K562 (cell line): ENCODE data around the gene HRC. TPM values are rescaled to one million over a fixed set of nuclear protein-coding genes. Genes with fewer than 3 reads are reported as not detected.

Experiments used
- ATF7 ChIP-seq: fragments of 450-650 bp; IDR thresholded peaks from 2 replicates; pipeline ENCODE4 v1.7.1; 2014; ENCODE audit warnings: mild to moderate bottlenecking, moderate library complexity
- BRD4 ChIP-seq: fragments of 200-600 bp; sonication (generic); IDR thresholded peaks from 2 replicates; pipeline ENCODE4 v1.6.1; 2017; ENCODE audit warnings: inconsistent platforms
- CEBPG ChIP-seq, 3 experiments: fragments of 200-800 bp in 1 of 3; sonication (Bioruptor generic) in 1 of 3; sonication (generic) in 1 of 3; formaldehyde crosslinking in 1 of 3; IDR thresholded peaks in 2 of 3; conservative IDR thresholded peaks in 1 of 3; 2 replicates each; pipeline versions ENCODE4 v1.6.1 to v1.8.0; 2016 to 2022; ENCODE audit warnings: missing compliant biosample characterization in 2 of 3, missing genetic modification characterization in 2 of 3, mild to moderate bottlenecking in 1 of 3, missing genetic modification reagents in 1 of 3
- CHCHD3 ChIP-seq: fragments of 250-450 bp; sonication (Bioruptor Pico); IDR thresholded peaks from 2 replicates; pipeline ENCODE4 v2.1.2; 2022; ENCODE audit warnings: mild to moderate bottlenecking
- CREM ChIP-seq: IDR thresholded peaks from 2 replicates; pipeline ENCODE4 v1.6.1; 2014; ENCODE audit warnings: antibody characterized with exemption, low read depth
- ETV6 ChIP-seq, 3 experiments: fragments of 150-350 bp in 1 of 3; sonication (generic) in 1 of 3; formaldehyde crosslinking in 1 of 3; IDR thresholded peaks; 2 replicates each; pipeline versions ENCODE4 v1.6.1 to v1.8.0; 2014 to 2022; ENCODE audit warnings: borderline replicate concordance in 2 of 3, low read depth in 2 of 3, antibody characterized with exemption in 1 of 3, low read length in 1 of 3, mild to moderate bottlenecking in 1 of 3, missing genetic modification reagents in 1 of 3
- HMG20B ChIP-seq: fragments of 250-450 bp; sonication (Bioruptor Pico); IDR thresholded peaks from 2 replicates; pipeline ENCODE4 v1.5.0; 2021; ENCODE audit warnings: mild to moderate bottlenecking
- ILK ChIP-seq: fragments of 450-650 bp; IDR thresholded peaks from 2 replicates; pipeline ENCODE4 v1.6.1; 2016; ENCODE audit warnings: missing genetic modification characterization, low read depth, mild to moderate bottlenecking, missing compliant biosample characterization, moderate library complexity, borderline replicate concordance
- MEF2D ChIP-seq: conservative IDR thresholded peaks from 2 replicates; pipeline ENCODE4 v1.6.1; 2016; ENCODE audit warnings: low read depth, missing genetic modification characterization, missing compliant biosample characterization
- NUFIP1 ChIP-seq: fragments of 450-650 bp; IDR thresholded peaks from 2 replicates; pipeline ENCODE4 v1.6.1; 2018; ENCODE audit not compliant: partially characterized antibody
- PHB ChIP-seq: fragments of 250-450 bp; sonication (Bioruptor Pico); IDR thresholded peaks from 2 replicates; pipeline ENCODE4 v1.5.0; 2021
- POLR2B ChIP-seq: fragments of 450-650 bp; IDR thresholded peaks from 2 replicates; pipeline ENCODE4 v1.6.1; 2018; ENCODE audit warnings: low read depth; ENCODE audit not compliant: partially characterized antibody
- PTRF ChIP-seq: fragments of 450-650 bp; IDR thresholded peaks from 2 replicates; pipeline ENCODE4 v1.6.1; 2016; ENCODE audit warnings: mild to moderate bottlenecking, missing genetic modification characterization, missing compliant biosample characterization
- SIN3B ChIP-seq: fragments of 450-650 bp; IDR thresholded peaks from 2 replicates; pipeline ENCODE4 v1.6.1; 2017; ENCODE audit warnings: low read depth, mild to moderate bottlenecking, moderate library complexity
- SLC30A9 ChIP-seq: fragments of 250-450 bp; sonication (Bioruptor Pico); IDR thresholded peaks from 2 replicates; pipeline ENCODE4 v1.8.0; 2022; ENCODE audit warnings: mild to moderate bottlenecking, moderate library complexity
- U2AF1 ChIP-seq: fragments of 200-400 bp; formaldehyde crosslinking; optimal IDR thresholded peaks from 2 replicates; pipeline ENCODE3; 2017; ENCODE audit warnings: mild to moderate bottlenecking, low read depth, low read length, moderate library complexity
- ZBTB7A ChIP-seq: IDR thresholded peaks from 2 replicates; pipeline ENCODE4 v1.6.1; 2011; ENCODE audit warnings: low read depth, mild to moderate bottlenecking, low read length, moderate library complexity, borderline replicate concordance; ENCODE audit not compliant: control insufficient read depth
- ZNF318 ChIP-seq, 2 experiments: fragments of 450-650 bp; IDR thresholded peaks; 2 replicates each; pipeline ENCODE4 v1.6.1; 2016; ENCODE audit warnings: mild to moderate bottlenecking in 2 of 2, borderline replicate concordance in 1 of 2, low read depth in 1 of 2, moderate library complexity in 1 of 2
- ZNF696 ChIP-seq: fragments of 250-450 bp; sonication (Bioruptor Pico); conservative IDR thresholded peaks from 2 replicates; pipeline ENCODE4 v1.4.0; 2020; ENCODE audit warnings: mild to moderate bottlenecking, moderate library complexity
- polyA plus RNA-seq, 8 experiments: library from polyadenylated mRNA; depleted of rRNA in 4 of 8; stranded (reverse) in 5 of 8; unstranded in 3 of 8; fragments of >200 nt; fragmentation: Nextera tagmentation in 2 of 8; fragmentation: Illumina TruSeq in 1 of 8; extraction: Ambion mirVana in 2 of 8; extraction: Trizol in 1 of 8; gene quantifications; 2 replicates each; pipeline versions ENCODE4 v1.2.1 to v1.2.3, GENCODE V29; 2011 to 2014; ENCODE audit warnings: inconsistent platforms in 1 of 8, missing spikeins in 1 of 8
- total RNA-seq, 7 experiments: library from RNA; depleted of rRNA in 6 of 7; stranded (reverse); fragments of >200 nt in 6 of 7; fragmentation: Illumina TruSeq in 2 of 7; extraction: Trizol in 2 of 7; gene quantifications; 2 replicates each; pipeline versions ENCODE4 v1.2.1 to v1.2.3, GENCODE V29; 2011 to 2021; ENCODE audit warnings: low replicate concordance in 1 of 7

The HRC gene
- total and polyA plus RNA-seq, 9 of the 15 experiments (the other 6 are each of a cell fraction or from before 2014, with no cell fraction given), result 0.66 to 18.7 (median 13.1) TPM

GRCh38 chr19:49113762-49114629 is 41.2 kb downstream of the HRC start, which contains the start of gene LIN7B (continued):
- TF ChIP-seq ILK (tag), result no peak
- no peak for TF ChIP-seq PHB (CRISPR knock-in tag)
- TF ChIP-seq CHCHD3, result no peak
- TF ChIP-seq ZBTB7A, result peak; percentile 85; the same call in 1 of the 2 replicates
- no peak for TF ChIP-seq NUFIP1
- no peak for TF ChIP-seq ZNF696 (CRISPR knock-in tag)
- TF ChIP-seq U2AF1, result no peak
- peak; percentile 51 for TF ChIP-seq POLR2B
- TF ChIP-seq HMG20B, result no peak
- TF ChIP-seq BRD4, result no peak
- TF ChIP-seq ZNF318 (IDR thresholded peaks at IDR 0.05; ENCODE audit: borderline replicate concordance in 1 of 2, low read depth in 1 of 2), result no peak
- no peak for TF ChIP-seq SLC30A9 (CRISPR knock-in tag)
- peak; percentile 48 for TF ChIP-seq ATF7
- TF ChIP-seq CREM, result no peak; the same call in 1 of the 2 replicates
- peak; percentile 76 for TF ChIP-seq CEBPG (CRISPR knock-in tag; IDR thresholded peaks at IDR 0.05)
- TF ChIP-seq CEBPG (tag; conservative IDR thresholded peaks at IDR 0.05 in 1 of 2, IDR thresholded peaks at IDR 0.05 in 1 of 2), result peak in 1 of 2 experiments; percentile 58; a peak in 1 of 4 replicates
- TF ChIP-seq SIN3B, result 0 out of 2 replicates have a peak, but pooled peaks have one; percentile 66
- no peak for TF ChIP-seq MEF2D (tag)
- no peak for TF ChIP-seq ETV6 (IDR thresholded peaks at IDR 0.05; ENCODE audit: borderline replicate concordance in 1 of 2, low read depth in 2 of 2, low read length in 1 of 2)
- no peak for TF ChIP-seq ETV6 (CRISPR knock-in tag; IDR thresholded peaks at IDR 0.05; ENCODE audit: borderline replicate concordance)
- no peak for TF ChIP-seq PTRF
